ENCODE data around the gene COA1.
"Not testable (repeated sequence)": the region's sequence is repeated elsewhere in the genome, so short reads cannot be mapped to it uniquely, and the experiment has no call there.

COA1 gene

DNA sequence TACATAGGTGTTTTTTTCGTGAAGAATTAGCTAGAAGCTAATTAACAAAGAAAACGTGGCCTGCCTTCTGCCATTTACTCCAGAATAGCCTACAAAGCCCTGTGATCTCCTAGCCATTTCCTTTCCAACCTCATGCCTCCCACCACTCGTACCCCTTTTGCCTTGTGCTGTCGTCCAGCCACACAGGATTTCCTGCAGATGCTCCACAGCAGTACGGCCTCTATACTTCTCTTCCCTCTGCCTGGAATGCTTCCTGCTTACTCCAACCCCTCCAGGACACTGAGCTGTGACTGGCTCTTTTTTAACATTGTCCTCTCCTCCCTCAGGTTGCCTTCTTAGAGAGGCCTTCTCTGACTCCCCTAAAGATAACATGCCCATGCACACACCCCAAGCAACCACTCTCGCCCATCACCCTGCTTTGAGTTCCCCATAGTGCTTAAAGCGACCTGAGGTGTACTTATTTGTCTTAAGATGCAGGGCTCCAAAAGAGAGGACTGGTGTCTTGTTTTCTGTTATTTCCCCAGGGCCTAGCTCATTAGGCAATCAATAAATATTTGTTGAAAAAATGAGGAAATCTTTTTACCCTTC lies 113.7 kb downstream of the COA1 start:
- TF ChIP-seq ZNF274 (IDR thresholded peaks at IDR 0.05; ENCODE audit: low read depth, low read length) = no peak
- H3K4me3 ChIP-seq (ENCODE audit: low read length) = no peak overlapping the region

GRCh38 chr7:43612599-43613589 lies 116.4 kb downstream of the COA1 start:
- TF ChIP-seq ZNF274 (IDR thresholded peaks at IDR 0.05; ENCODE audit: low read depth, low read length) = no peak

DNA sequence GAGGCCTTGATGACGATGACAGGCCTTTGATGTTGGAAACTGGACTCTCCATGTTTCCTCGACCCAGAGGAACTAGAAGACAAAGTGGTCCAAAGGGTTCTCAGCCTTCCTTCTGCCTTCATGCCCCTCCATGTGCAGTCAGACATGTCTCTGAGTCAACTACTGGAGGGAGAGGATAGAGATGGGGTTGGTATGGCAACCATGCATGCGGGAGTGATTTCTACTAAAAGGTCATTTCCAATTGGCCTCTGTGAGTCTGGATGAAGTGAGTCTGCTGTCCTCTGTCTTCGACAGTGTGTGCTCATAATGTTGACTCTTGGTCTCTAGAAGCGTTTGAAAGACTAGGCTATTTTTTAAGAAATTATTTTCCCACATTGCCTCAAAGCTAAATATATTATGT lies 117.2 kb downstream of the COA1 start:
- H3K4me3 ChIP-seq (ENCODE audit: low read length) = no peak overlapping the region
- TF ChIP-seq ZNF274 (IDR thresholded peaks at IDR 0.05; ENCODE audit: low read depth, low read length) = no peak

More at GRCh38 chr7:43612599-43613589, 116.4 kb downstream of the COA1 start:
- no peak overlapping the region for H3K4me3 ChIP-seq (ENCODE audit: low read length)

- H3K4me3 ChIP-seq (ENCODE audit: low read length) = no peak overlapping the region
- no peak for TF ChIP-seq ZNF274 (IDR thresholded peaks at IDR 0.05; ENCODE audit: low read depth, low read length)
These were observed 120.2 kb downstream of the COA1 start for GRCh38 chr7:43609097-43609496.

GRCh38 chr7:43604251-43604650 lies 125.1 kb downstream of the COA1 start:
- TF ChIP-seq ZNF274 (IDR thresholded peaks at IDR 0.05; ENCODE audit: low read depth, low read length) = no peak

GRCh38 chr7:43602256-43602655 lies 127.1 kb downstream of the COA1 start:
- H3K4me3 ChIP-seq (ENCODE audit: low read length) = no peak overlapping the region
- TF ChIP-seq ZNF274 (IDR thresholded peaks at IDR 0.05; ENCODE audit: low read depth, low read length) = no peak

More at GRCh38 chr7:43604251-43604650, 125.1 kb downstream of the COA1 start:
- no peak overlapping the region for H3K4me3 ChIP-seq (ENCODE audit: low read length)

DNA sequence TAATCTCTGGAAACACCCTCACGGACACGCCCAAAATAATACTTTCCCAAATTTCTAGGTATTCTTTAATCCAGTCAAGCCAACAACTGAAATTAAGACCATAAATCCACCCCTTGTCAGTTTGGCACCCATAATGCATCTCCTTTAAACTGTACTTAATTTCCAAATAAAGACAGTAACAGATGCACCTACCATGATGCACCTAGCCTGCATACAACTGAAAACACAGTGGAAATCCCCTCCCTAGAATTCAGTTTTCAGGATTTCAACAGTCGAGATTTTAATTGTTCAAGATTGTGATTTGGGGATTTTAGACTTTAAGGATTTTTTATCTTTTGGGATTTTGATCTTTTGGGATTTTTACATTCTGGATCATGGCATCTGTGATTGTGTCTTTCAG lies 129.3 kb downstream of the COA1 start:
- TF ChIP-seq ZNF274 (IDR thresholded peaks at IDR 0.05; ENCODE audit: low read depth, low read length) = no peak
- no peak overlapping the region for H3K4me3 ChIP-seq (ENCODE audit: low read length)

DNA sequence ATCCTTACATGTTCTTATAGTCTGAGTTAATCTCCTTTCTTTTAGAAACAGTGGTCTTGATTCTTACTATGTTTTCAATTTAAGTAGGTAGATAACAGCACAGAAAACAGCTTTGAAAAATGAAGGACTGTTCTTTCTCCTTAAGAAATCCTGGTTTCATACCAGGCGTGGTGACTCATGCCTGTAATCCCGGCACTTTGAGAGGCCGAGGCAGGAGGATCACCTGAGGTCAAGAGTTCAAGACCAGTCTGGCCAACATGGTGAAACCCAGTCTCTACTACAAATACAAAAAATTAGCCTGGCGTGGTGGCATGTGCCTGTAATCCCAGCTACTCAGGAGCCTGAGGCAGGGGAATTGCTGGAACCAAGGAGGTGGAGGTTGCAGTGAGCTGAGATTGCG lies 132.9 kb downstream of the COA1 start:
- H3K4me3 ChIP-seq (ENCODE audit: low read length) = not testable (repeated sequence)

- no peak for TF ChIP-seq ZNF274 (IDR thresholded peaks at IDR 0.05; ENCODE audit: low read depth, low read length)
- no peak overlapping the region for H3K4me3 ChIP-seq (ENCODE audit: low read length)
These were observed 135.3 kb downstream of the COA1 start for GRCh38 chr7:43594020-43594419.

GRCh38 chr7:43593010-43593409 lies 136.3 kb downstream of the COA1 start:
- H3K4me3 ChIP-seq (ENCODE audit: low read length) = no peak overlapping the region
- no peak for TF ChIP-seq ZNF274 (IDR thresholded peaks at IDR 0.05; ENCODE audit: low read depth, low read length)

DNA sequence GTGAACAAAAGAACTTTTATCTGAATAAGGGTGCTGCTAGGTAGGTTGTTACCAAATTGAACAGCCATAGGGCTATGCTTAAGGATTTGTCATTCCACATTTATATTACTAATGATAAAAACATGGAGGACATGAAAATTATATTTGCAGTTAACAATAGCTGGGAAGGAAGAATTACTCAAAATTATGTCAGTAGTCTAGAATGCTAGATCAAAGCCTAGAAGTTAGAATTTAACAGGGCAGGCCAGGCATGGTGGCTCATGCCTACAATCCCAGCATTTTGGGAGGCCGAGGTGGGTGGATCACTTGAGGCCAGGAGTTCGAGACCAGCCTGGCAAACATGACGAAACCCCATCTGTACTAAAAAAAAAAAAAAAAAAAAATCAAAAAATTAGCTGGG lies 137.0 kb downstream of the COA1 start:
- no peak for TF ChIP-seq ZNF274 (IDR thresholded peaks at IDR 0.05; ENCODE audit: low read depth, low read length)
- no peak overlapping the region; the same call in 1 of the 2 replicates for H3K4me3 ChIP-seq (ENCODE audit: low read length)

DNA sequence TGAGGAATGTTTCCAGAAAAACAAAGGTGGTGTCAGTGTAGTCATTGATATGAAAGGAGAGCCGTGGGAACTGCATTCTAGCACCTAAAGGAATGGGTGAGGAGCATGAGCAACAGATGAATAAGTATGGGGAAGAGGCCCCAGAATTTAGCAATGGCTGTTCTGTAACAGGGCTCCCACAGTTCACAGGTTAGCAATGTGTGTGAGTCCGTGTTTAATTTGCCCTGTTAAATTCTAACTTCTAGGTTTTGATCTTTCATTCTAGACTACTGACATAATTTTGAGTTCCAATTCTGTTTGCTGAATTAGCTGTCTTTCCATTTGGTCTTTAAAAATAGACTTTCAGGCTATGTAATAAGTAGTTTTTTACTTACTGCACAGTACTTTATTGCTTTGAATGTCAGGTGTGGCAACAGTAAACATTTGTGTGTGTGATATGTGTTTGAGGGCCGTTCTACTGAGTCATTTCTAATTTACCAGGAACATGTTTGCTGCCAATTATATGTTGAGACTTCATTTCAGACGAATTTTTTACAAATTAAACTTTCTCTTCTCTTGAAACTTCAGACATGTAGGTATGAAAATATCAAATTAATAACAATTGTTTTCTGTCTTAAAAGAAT lies 137.7 kb downstream of the COA1 start:
- H3K4me3 ChIP-seq (ENCODE audit: low read length) = peak overlapping the region; percentile 56
- TF ChIP-seq ZNF274 (IDR thresholded peaks at IDR 0.05; ENCODE audit: low read depth, low read length) = no peak

DNA sequence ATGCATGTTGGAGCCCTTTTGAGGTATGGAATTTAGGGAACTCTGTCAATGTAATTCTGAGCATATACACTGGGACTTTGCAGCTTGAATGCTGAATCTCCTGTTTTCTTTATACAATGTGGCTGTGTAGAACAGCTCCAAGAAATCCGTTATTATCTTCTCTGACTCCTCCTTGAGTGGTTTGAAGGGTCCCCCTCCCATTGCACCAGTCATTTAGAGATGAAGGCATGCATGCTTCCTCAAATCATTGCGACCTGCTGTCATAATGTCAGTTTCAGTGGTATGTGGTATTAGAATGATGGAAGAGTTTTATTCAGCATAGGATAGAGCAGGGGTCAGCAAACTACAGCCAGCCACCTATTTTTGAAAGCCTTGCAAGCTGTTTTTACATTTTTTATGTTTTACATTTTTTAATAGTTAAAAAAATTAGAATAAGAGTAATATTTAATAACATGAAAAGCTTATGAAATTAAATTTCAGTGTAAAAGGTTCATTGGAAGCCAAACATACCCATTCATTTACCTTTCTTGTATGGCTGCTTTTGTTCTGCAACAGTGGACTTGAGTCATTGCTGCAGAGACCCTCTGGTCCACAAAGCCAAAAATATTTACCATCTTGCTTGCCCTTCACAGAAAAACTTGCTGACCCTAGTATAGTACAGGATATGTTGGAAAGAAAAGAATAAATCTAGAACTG lies 138.3 kb downstream of the COA1 start:
- peak overlapping the region; percentile 56 for H3K4me3 ChIP-seq (ENCODE audit: low read length)
- TF ChIP-seq ZNF274 (IDR thresholded peaks at IDR 0.05; ENCODE audit: low read depth, low read length) = no peak

DNA sequence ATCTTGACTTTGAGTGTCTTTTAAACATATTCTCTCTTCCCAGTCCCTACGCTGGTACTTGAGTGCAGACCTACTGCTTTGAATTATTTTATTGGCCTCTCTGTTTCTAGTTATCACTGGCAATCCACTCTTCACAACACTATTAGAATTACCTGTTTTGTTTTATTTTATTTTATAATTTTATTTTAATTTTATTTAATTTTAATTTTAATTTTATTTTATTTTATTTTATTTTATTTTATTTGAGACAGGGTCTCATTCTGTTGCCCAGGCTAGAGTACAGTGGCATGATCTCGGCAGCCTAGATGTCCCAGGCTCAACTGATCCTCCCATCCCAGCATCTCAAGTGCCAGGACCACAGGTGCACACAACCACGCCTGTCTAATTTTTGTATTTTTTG lies 139.6 kb downstream of the COA1 start:
- no peak for TF ChIP-seq ZNF274 (IDR thresholded peaks at IDR 0.05; ENCODE audit: low read depth, low read length)
- no peak overlapping the region for H3K4me3 ChIP-seq (ENCODE audit: low read length)
